Thymus (tissue), 11 donors: ENCODE results near the gene LAMC2. TPM values are rescaled to one million over a fixed set of nuclear protein-coding genes. Genes with fewer than 3 reads are reported as not detected.
A peak's percentile ranks its signal among the peaks of the same experiment; 100 is the strongest.
"Not testable (repeated sequence)": the region's sequence is repeated elsewhere in the genome, so short reads cannot be mapped to it uniquely, and the experiment has no call there.

Experiments
- DNase-seq, 9 donors: peaks; one replicate each; pipeline ENCODE4 v3.0.0-alpha.2; 2013; ENCODE audit warnings: low spot score in 9 of 9, low read depth in 6 of 9, missing footprints in 1 of 9
- H3K27ac ChIP-seq, 2 donors: one replicate each; pipeline ENCODE4 v1.5.1; 2013; ENCODE audit warnings: control low read depth in 1 of 2, low read depth in 1 of 2, low read length in 1 of 2, mild to moderate bottlenecking in 1 of 2, moderate library complexity in 1 of 2
- H3K27me3 ChIP-seq, 2 donors: one replicate each; pipeline ENCODE4 v1.5.1; 2013; ENCODE audit warnings: low read length in 1 of 2; ENCODE audit not compliant: control insufficient read depth in 2 of 2, insufficient read depth in 1 of 2
- H3K36me3 ChIP-seq, 2 donors: one replicate each; pipeline ENCODE4 v1.5.1; 2013; ENCODE audit warnings: low read length in 1 of 2, mild to moderate bottlenecking in 1 of 2, moderate library complexity in 1 of 2; ENCODE audit not compliant: control insufficient read depth in 2 of 2, insufficient read depth in 2 of 2
- H3K4me1 ChIP-seq, 2 donors: one replicate each; pipeline ENCODE4 v1.5.1; 2013; ENCODE audit warnings: low read length in 2 of 2; ENCODE audit not compliant: control insufficient read depth in 2 of 2, insufficient read depth in 2 of 2
- H3K4me3 ChIP-seq, 2 donors: one replicate each; pipeline ENCODE4 v1.5.1; 2013; ENCODE audit warnings: low read length in 2 of 2, control low read depth in 1 of 2, mild to moderate bottlenecking in 1 of 2
- H3K9me3 ChIP-seq, 2 donors: one replicate each; pipeline ENCODE4 v1.5.1; 2013; ENCODE audit warnings: low read length in 1 of 2, mild to moderate bottlenecking in 1 of 2; ENCODE audit not compliant: control insufficient read depth in 2 of 2, insufficient read depth in 1 of 2
- WGBS: extraction: QIAGEN DNeasy Blood & Tissue Kit; methylation state at CpG from one replicate; pipeline ENCODE4 v1.1.7; 2013; 5-methylcytosine and 5-hydroxymethylcytosine counted together
- polyA plus RNA-seq: library from polyadenylated mRNA; stranded (reverse); fragments of 200-250 nt; gene quantifications from one replicate; pipeline ENCODE4 v1.2.3, GENCODE V29; 2013
- total RNA-seq: library from RNA; stranded (reverse); fragments of 120-200 nt; gene quantifications from one replicate; pipeline ENCODE4 v1.2.4, GENCODE V29; 2013
- donor health status: healthy.

LAMC2 gene
- total and polyA plus RNA-seq, 2 donors, result 8.2 to 10.4 TPM

DNA sequence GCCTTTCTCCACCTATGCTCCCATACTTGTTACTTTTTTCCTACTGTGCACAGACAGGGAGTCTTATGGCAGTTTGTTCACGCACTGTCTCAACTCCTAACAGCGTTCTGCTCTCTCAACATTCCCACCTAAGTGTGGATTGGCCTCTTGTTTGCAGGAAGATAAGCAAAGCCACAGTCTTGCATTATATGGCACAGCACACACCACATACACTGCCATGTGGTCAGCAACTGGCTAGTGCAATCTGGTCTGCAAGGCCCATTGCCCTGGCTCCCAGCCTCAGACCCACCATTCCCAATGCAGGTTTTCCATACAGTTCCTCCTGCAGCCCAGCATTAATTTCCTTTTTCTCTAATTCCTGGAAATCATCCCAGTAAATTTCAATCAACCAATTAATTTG, 38.3 kb upstream of the LAMC2 start:
- Histone ChIP-seq H3K27me3 (no peaks in the 10 kb centered on the region), H3K27ac (no peak overlapping the region), H3K9me3 (no peaks in the 10 kb centered on the region), H3K36me3 (no peaks in the 10 kb centered on the region), H3K4me3 (no peak overlapping the region), H3K4me1 (peaks cover 9 to 10% of the 10 kb centered on the region in 2 donors)
- no peak for DNase-seq
- 100% methylated on average over 2 of the region's 2 CpGs for WGBS

DNA sequence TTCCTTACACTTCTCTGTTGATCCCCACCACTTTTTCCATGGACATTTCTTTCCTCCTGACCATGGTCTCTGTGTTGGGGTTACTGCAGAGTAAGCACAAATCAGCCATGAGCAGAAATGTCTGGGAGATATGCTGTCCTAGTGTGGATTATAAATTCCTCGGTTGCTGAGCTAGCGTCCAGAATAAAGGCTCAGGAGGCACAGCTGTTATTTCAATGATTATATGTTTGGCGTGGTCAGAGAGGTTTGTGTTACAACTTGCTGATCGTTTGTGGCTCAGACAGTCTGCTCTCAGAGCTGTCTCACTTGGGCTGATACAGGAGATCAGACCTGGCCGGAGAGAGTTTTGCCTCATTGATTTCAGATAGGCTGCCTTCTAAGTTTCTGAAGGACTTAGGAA, 37.5 kb upstream of the LAMC2 start:
- Histone ChIP-seq H3K27me3 (no peaks in the 10 kb centered on the region), H3K9me3 (no peaks in the 10 kb centered on the region), H3K36me3 (no peaks in the 10 kb centered on the region), H3K4me3 (no peak overlapping the region), H3K4me1 (peaks cover 9 to 10% of the 10 kb centered on the region in 2 donors), H3K27ac (peak overlapping the region in 1 of 2 donors; percentile 19)
- 88% methylated on average over 5 of the region's 5 CpGs for WGBS
- no peak for DNase-seq

DNA sequence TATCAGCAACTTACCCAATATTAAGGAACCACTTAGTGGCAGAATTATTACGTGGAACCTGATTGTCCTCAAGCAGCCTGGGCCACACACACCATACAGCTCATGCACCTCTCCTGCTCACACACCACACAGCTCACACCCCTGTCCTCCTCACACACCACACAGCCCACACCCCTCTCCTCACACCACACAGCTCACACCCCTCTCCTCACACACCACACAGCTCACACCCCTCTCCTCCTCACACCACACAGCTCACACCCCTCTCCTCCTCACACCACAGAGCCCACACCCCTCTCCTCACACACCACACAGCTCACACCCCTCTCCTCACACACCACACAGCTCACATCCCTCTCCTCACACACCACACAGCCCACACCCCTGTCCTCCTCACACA, 36.8 kb upstream of the LAMC2 start:
- Histone ChIP-seq H3K4me3 (no peak overlapping the region), H3K4me1 (peaks cover 3 to 5% of the 10 kb centered on the region in 2 donors), H3K27me3 (no peaks in the 10 kb centered on the region), H3K9me3 (no peaks in the 10 kb centered on the region), H3K27ac (peak overlapping the region in 1 of 2 donors; percentile 21), H3K36me3 (no peaks in the 10 kb centered on the region)
- 95% methylated on average over 1 of the region's 1 CpG for WGBS
- no peak for DNase-seq

DNA sequence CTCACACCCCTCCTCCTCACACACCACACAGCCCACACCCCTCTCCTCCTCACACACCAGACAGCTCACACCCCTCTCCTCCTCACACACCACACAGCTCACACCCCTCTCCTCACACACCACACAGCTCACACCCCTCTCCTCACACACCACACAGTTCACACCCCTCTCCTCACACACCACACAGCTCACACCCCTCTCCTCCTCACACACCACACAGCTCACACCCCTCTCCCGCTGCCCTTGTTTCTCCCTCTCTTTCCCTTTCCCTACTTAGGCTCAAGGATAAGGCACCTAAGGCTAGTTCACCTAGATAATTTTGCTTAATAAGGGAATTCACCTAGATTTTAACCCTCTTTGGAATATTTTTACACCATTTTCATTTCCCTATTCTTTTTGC, 36.0 kb upstream of the LAMC2 start:
- not testable (repeated sequence) for H3K36me3 ChIP-seq, H3K27ac ChIP-seq, H3K4me3 ChIP-seq, DNase-seq, H3K9me3 ChIP-seq, H3K27me3 ChIP-seq, H3K4me1 ChIP-seq
- WGBS, result 95% methylated on average over 1 of the region's 1 CpG

DNA sequence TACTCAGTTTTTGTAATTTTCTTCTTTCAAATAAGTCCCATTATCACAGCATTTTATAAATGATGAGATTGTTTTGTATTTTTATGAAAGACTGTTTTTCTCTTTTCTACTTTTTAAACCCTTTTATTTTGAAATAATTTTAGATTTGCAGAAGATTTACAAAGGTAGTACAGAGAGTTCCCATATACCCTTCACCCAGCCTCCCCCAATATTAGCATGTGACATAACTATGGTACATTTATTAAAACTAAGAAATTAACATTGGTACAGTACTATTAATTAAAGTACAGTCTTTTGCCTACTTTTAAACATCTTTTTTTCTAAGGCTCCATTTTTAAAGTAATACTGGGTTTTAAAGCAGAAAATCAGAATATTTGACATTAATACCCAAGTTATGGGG, 35.6 kb upstream of the LAMC2 start:
- Histone ChIP-seq H3K9me3 (no peaks in the 10 kb centered on the region), H3K4me1 (no peaks in the 10 kb centered on the region), H3K4me3 (no peak overlapping the region), H3K27me3 (no peaks in the 10 kb centered on the region), H3K27ac (no peak overlapping the region), H3K36me3 (no peaks in the 10 kb centered on the region)
- DNase-seq, result no peak

DNA sequence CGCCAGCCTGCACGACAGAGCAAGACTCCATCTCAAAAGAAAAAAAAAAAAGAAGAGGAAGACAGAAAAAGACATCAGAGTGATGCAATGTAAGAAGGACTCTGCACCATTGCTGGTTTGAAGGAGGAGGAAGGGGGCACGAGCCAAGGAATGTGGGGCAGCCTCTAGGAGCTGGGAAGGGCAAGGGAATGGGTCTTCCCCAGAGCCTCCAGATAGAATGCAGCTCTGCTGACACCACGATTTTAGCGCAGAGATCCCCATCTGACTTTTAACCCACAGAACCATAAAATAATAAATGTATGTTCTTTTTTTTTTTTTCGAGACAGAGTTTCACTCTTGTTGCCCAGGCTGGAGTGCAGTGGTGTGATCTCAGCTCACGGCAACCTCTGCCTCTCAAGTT, 33.9 kb upstream of the LAMC2 start:
- 98% methylated on average over 7 of the region's 7 CpGs for WGBS
- H3K27me3 ChIP-seq, result no peaks in the 10 kb centered on the region
- H3K36me3 ChIP-seq, result no peaks in the 10 kb centered on the region
- no peak overlapping the region for H3K4me3 ChIP-seq
- DNase-seq, result no peak
- H3K4me1 ChIP-seq, result no peaks in the 10 kb centered on the region
- H3K9me3 ChIP-seq, result no peaks in the 10 kb centered on the region
- H3K27ac ChIP-seq, result no peak overlapping the region

DNA sequence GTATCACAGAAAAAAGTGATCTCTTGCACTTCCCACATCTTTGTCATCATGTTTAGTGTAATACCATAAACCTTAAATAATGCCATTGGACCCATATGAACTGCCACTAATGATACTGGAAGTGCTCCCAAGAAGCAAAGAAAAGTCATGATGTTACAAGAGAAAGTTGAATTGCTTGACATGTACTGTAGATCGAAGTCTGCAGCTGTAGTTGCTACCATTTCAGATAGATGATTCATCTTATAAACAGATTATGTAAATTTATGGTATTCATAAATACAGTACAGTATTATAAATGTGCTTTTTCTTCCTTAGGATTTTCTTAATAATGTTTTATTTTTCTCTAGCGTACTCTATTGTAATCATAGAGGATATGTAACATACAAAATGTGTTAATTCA, 30.1 kb upstream of the LAMC2 start:
- Histone ChIP-seq H3K27ac (no peak overlapping the region), H3K4me1 (no peaks in the 10 kb centered on the region), H3K27me3 (no peaks in the 10 kb centered on the region), H3K9me3 (no peaks in the 10 kb centered on the region), H3K4me3 (no peak overlapping the region), H3K36me3 (no peaks in the 10 kb centered on the region)
- WGBS, result 98% methylated on average over 2 of the region's 2 CpGs
- no peak for DNase-seq

DNA sequence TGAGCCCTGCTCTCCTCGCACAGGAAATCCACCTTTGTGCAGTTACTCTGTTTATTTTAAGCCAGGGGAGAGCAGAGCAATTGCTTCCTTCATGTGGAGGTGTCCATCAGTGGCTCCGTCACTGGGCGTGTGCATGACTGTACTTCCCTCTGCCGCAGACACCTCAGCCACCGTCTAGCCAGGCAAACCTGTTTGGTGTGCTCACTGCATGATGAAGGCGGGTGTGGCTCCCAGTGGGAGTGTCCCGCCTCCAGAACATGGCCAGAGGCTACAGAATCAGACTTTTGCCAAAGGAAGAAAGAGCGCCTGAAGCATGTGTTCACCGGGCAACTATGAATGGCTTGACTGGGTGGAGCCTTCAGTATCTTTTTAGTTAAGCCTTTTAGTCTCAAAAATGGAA, 26.1 kb upstream of the LAMC2 start:
- 91% methylated on average over 9 of the region's 9 CpGs for WGBS
- H3K4me3 ChIP-seq, result no peak overlapping the region
- no peaks in the 10 kb centered on the region for H3K4me1 ChIP-seq
- no peak for DNase-seq
- H3K27ac ChIP-seq, result no peak overlapping the region
- H3K27me3 ChIP-seq, result no peaks in the 10 kb centered on the region
- no peaks in the 10 kb centered on the region for H3K36me3 ChIP-seq
- no peaks in the 10 kb centered on the region for H3K9me3 ChIP-seq

DNA sequence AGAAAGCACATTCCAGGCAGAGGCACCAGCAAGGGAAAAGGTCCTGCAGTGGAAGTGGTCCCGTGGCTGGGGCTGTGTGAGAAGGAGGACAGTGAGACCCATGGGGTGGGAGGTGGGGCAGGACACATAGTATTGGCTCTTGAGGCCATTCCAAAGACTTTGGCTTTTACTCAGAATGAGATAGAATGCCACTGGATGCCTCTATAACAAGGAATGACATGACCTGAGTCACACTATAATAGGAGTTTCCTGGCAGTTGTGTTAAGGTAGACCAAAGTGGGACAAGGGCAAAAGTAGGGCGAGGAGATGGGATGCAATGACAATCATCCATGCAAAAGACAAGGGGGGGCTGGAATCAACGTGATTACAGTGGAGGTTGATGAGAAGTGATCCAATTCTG, 24.7 kb upstream of the LAMC2 start:
- no peaks in the 10 kb centered on the region for H3K27me3 ChIP-seq
- 92% methylated on average over 3 of the region's 3 CpGs for WGBS
- no peak overlapping the region for H3K27ac ChIP-seq

DNA sequence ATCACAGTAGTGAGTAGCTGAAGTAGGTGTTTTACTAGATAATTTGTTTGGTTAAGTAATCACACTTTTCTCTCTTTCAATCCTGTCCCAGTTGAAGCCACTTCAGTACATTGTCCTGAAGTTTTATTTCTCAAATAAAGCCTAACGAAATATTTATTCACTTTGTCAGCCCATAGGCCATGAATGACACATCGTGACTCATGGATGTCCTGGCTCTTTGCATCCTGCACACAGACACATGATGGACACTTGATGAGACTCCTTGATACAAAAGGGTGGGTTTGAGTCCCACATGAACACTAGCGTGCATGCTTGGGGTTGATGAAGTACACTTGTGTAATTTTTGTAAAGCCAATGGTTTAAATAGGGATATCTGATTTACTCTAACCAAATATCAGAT, 22.7 kb upstream of the LAMC2 start:
- Histone ChIP-seq H3K4me1 (no peaks in the 10 kb centered on the region), H3K36me3 (no peaks in the 10 kb centered on the region), H3K4me3 (no peak overlapping the region), H3K27ac (no peak overlapping the region), H3K27me3 (no peaks in the 10 kb centered on the region), H3K9me3 (no peaks in the 10 kb centered on the region)
- DNase-seq, result no peak
- 94% methylated on average over 3 of the region's 3 CpGs for WGBS

More for the DNA sequence above, 24.7 kb upstream of the LAMC2 start:
- H3K4me1 ChIP-seq, result no peaks in the 10 kb centered on the region
- H3K4me3 ChIP-seq, result no peak overlapping the region
- H3K36me3 ChIP-seq, result no peaks in the 10 kb centered on the region
- DNase-seq, result no peak
- no peaks in the 10 kb centered on the region for H3K9me3 ChIP-seq
